ENCODE results near the gene NHSL1. TPM values are rescaled to one million over a fixed set of nuclear protein-coding genes. Genes with fewer than 3 reads are reported as not detected.
A peak's percentile ranks its signal among the peaks of the same experiment; 100 is the strongest.

NHSL1 gene
- total RNA-seq, 2 donors from 2014 or later = 82.8 to 94.8 TPM

DNA sequence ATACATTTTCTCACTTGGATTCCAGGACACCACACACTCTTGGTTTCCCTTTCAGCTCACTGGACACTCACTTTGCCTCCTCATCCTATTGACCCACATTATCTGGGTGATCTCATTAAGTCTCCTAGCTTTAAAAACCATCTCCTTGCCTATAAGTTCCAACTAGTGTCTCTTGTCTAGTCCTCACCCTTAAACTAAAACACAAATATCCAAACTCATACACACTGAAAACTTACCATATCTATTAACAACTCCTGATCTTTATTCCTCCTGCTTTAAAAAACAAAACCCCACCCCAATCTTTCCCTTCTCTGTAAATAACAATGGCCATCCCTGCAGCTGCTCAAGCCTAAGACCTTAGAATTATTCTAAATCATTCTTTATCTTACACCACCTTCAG lies 125.1 kb downstream of the NHSL1 start:
- no peaks in the 10 kb centered on the region for H3K4me1 ChIP-seq
- no peak overlapping the region for H3K9ac ChIP-seq (ENCODE audit: low read depth in 2 of 2, low read length in 2 of 2)
- no peaks in the 10 kb centered on the region for H3K9me3 ChIP-seq
- no peak overlapping the region for H3K27ac ChIP-seq
- no peak for DNase-seq
- no peak overlapping the region for H3K4me3 ChIP-seq
- TF ChIP-seq, protein P1, sequence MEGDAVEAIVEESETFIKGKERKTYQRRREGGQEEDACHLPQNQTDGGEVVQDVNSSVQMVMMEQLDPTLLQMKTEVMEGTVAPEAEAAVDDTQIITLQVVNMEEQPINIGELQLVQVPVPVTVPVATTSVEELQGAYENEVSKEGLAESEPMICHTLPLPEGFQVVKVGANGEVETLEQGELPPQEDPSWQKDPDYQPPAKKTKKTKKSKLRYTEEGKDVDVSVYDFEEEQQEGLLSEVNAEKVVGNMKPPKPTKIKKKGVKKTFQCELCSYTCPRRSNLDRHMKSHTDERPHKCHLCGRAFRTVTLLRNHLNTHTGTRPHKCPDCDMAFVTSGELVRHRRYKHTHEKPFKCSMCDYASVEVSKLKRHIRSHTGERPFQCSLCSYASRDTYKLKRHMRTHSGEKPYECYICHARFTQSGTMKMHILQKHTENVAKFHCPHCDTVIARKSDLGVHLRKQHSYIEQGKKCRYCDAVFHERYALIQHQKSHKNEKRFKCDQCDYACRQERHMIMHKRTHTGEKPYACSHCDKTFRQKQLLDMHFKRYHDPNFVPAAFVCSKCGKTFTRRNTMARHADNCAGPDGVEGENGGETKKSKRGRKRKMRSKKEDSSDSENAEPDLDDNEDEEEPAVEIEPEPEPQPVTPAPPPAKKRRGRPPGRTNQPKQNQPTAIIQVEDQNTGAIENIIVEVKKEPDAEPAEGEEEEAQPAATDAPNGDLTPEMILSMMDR (IDR thresholded peaks at IDR 0.05) = no peak
- H3K36me3 ChIP-seq = no peaks in the 10 kb centered on the region
- H3K27me3 ChIP-seq = no peaks in the 10 kb centered on the region
- intact Hi-C loops (cut with DNase I) = no loop called here

DNA sequence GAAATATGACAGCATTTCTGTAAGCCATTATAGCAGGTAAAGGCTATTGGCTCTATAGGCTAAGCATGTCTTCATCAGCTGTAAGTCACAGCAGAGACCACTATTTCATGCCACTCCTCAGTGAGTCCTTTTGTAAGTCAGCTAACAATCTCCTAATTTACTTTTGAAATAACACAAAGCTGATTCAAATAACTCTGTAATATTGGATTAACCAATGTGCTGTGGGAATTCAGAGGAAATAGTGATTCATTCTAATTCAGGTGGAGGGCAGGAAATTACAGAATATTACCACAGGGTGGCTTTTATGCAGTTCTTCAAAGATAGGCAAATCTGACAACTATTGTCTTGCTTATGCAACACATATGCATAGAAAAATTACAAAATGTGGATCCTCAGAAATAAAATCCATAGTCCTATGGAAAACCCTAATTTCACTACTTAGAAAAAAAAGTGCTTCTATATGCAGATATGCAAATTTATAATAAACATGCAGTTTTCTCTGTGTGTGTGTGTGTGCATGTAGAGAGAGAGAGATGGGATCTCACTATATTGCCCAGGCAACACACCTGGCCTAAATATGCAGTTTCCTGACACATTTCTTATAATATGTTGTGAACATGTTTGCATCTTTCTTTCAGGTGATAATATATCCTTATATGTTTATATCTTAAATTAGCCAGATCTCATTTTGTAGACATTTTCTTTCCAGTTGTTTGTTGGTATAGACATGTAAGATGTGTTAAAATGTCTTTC lies 126.4 kb downstream of the NHSL1 start:
- Histone ChIP-seq H3K9me3 (no peaks in the 10 kb centered on the region), H3K27me3 (no peaks in the 10 kb centered on the region), H3K9ac (ENCODE audit: low read depth in 2 of 2, low read length in 2 of 2) (no peak overlapping the region), H3K36me3 (no peaks in the 10 kb centered on the region), H3K4me3 (no peak overlapping the region), H3K27ac (no peak overlapping the region), H3K4me1 (no peaks in the 10 kb centered on the region)
- TF ChIP-seq, protein P1 (IDR thresholded peaks at IDR 0.05) = no peak
- intact Hi-C loops (cut with DNase I) = no loop called here
- DNase-seq = no peak

Small RNA genes lying within 50 kb of the gene (microRNA-seq; reads per million reads assigned to microRNA genes)
- gene MIR3145 = 6.1 reads per million, percentile 3 among the genes with 10 or more reads in this experiment

Other genes starting within 250 kb of the NHSL1 start
- under 1 TPM in 1 of 2 donors, not detected in 1; 0.29 TPM for gene SMIM28, start 121.6 kb downstream of the NHSL1 start, total RNA-seq
- gene HEBP2, start 95.3 kb downstream of the NHSL1 start, total RNA-seq = 10 to 100 TPM; 82.3 to 93.6 TPM